Fibroblast of skin of back (primary cell): ENCODE measurements around the gene GPS2. TPM values are rescaled to one million over a fixed set of nuclear protein-coding genes. Genes with fewer than 3 reads are reported as not detected.
"Not testable (repeated sequence)": the region's sequence is repeated elsewhere in the genome, so short reads cannot be mapped to it uniquely, and the experiment has no call there.

Experiments used
- DNase-seq: peaks from one replicate; pipeline ENCODE4 v3.0.0-alpha.2; 2013
- polyA plus RNA-seq, 2 experiments: library from polyadenylated mRNA; unstranded; fragments of 120-200 nt; gene quantifications; one replicate each; pipeline ENCODE4 v1.2.1, GENCODE V29; 2013; ENCODE audit not compliant: insufficient read length in 2 of 2

Gene GPS2, protein sequence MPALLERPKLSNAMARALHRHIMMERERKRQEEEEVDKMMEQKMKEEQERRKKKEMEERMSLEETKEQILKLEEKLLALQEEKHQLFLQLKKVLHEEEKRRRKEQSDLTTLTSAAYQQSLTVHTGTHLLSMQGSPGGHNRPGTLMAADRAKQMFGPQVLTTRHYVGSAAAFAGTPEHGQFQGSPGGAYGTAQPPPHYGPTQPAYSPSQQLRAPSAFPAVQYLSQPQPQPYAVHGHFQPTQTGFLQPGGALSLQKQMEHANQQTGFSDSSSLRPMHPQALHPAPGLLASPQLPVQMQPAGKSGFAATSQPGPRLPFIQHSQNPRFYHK
- 77.4 TPM for polyA plus RNA-seq (2013, experiment 1 of 2; ENCODE audit: insufficient read length)
- 59.2 TPM for polyA plus RNA-seq (2013, experiment 2 of 2; ENCODE audit: insufficient read length)

DNA sequence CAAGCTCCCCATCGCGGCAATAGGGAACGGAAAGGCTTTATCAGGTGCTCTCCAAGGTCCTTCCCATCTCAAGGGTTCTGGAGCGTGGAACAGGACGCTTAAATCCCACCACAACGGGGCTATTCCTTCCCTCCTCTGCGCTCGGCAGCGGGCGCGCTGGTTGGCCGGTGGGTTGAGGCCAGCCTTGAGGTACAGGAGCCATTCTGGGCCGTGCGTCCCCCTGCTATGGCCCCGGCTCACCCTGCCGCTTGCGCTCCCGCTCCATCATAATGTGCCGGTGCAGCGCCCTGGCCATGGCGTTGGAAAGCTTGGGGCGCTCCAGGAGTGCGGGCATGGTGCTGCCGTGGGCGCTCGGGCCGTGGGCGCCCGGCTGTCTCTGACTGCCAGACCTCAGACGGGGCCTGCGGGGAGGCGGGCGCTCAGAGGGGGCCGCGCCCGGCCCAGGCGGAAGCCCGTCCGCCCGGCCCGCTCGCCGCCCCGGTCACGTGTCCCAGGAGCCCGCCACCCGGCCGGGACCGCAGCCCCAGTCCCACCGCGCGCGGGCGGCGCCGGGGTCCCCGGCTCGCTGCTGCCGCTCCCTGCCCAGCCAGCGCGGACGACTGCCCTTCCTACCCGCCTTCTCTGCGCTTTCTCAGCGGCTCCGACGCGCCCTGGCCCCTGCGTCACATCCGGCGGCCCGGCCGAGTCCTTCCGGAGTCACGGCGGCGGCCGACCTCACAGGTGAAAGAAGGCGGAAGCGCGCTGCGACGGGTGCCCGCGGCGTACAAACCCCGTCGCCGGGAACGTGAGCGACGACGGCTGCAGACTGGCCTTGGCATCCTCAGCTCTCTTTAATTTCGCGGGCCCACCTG, at the start of gene GPS2:
Gene GPS2 (minus strand): TSS at position 642 of the 851 bp plus-strand sequence. CDS start 308 bp downstream, at position 334.
- peak; percentile 82 for DNase-seq

DNA sequence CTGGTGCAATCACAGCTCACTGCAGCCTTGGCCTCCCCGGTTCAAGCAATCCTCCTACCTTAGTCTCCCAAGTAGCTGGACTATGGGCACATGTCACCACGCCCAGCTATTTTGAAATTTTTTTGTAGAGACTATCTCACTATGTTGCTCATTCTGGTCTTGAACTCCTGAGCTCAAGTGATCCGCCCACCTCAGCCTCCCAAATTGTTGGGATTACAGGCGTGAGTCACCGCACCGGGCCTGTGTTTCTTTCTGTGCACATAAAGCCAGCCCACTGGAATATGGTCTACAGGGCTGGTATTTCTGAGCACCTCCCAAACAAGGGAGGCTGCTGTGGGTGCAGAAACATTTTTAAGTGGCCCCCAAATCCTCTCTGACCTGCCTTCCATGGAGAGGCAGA, 48.2 kb upstream of the GPS2 start:
- DNase-seq, result peak; percentile 24

DNA sequence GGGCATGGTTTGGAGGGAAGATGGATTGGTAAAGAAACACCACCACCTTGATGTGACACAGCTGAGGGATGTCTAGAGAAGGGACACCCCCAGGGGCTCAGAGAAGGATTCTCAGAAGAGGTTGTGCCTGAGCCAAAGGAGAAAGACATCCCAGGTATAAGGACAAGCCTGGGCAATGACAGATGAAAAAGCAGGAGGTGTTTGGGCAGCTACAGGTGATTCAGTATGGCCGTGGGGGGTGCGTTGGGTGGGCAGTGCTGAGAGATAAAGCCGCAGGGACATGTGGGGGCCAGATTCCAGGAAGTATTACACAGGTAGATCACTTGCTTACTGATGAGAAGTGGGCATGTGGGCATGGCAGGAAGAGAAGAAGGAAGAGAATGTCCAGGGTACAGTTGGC, 46.7 kb upstream of the GPS2 start:
- DNase-seq, result no peak

DNA sequence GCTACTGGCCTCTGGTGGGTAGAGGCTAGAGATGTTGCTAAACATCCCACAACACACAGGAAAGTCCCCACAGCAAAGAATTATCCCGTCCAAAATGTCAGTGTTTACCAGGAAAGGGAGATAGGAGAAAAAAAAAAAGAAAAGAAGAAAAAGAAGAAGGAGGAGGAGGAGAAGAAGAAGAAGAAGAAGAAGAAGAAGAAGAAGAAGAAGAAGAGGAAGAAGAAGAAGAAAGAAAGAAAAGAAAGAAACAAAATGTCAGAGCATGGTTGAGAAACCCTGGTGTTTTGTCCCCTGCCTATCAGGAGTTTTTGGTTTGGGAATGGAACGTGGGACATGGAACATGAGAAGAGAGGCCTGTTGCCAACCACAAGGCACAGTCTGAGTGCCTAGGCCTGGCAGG, 42.2 kb upstream of the GPS2 start:
- no peak for DNase-seq

DNA sequence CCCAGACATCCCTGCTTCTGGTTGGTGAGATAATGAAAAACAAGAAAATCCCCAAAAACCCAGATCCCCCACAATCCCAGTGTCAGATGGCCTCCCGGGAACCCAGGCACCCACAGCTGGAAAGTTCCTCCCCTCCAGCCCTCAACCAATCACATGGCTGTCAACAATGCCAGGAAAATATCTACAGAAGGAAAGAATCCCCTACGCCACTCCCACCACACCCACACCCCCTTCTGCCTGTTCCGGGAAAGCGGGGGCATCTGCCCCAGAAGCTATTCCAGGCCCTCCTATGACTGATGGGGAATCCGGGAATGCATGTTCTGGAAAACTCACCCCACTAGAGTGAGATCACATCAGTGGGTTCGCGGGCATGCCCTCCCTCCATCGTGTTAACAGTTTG, 41.6 kb upstream of the GPS2 start:
- DNase-seq, result no peak

DNA sequence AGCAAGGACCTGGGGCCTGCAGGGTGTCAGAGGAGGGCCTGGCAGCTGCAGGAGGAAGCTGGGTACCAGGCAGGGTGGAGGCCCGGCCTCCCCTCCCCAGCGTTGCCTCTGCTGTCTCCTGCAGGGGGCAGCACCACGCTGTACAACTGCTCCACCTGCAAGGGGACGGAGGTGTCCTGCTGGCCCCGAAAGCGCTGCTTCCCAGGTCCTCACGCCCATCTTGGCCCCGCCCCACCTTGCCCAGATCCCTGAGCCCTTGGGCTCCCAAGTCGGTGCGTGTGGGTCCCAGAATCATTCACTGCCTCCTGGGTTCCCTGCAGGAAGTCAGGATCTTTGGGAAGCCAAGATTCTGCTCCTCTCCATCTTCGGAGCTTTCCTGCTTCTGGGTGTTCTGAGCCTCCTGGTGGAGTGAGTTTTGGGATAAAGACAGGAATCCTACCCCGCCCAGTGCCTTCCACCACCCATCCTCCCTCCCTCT, 41.0 kb upstream of the GPS2 start:
- DNase-seq, result peak; percentile 66

DNA sequence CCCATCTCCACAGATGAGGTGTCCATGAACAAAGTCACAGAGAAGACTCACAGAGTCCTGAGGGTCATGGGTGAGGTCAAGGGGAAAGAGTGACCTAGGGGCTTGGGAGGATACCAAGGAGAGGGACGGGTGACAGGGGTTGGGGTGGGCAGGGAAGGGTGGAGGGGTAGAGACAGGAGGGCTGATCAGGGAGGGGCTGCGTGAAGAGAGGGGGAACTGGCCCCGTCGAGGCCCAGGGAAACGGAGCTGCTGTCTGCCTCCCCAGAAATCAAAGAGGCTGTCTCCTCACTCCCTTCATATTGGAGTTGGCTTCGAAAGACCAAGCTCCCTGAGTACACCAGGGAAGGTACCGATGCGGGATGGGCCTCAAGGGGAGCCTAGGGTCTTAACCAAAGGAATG, 40.4 kb upstream of the GPS2 start:
- DNase-seq, result no peak

DNA sequence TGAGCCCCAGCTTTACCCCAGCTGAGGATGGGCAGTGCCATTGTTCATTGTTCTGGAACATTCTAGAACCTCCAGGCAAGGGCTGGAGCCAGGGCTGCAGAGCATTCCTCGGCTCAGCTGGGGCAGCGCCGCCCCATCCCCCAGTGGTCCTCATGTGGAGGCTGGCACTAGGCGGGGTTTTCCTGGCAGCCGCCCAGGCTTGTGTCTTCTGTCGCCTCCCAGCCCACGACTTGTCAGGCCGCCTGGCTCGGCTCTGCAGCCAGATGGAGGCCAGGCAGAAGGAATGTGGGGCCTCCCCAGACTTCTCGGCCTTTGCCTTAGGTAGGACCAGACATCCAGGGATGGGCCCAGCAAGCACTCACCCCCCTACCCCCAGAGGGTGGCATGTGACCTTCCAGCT, 39.9 kb upstream of the GPS2 start, which contains the start of gene TMEM95:
Gene TMEM95 (plus strand): TSS at position 104 of the 400 bp plus-strand sequence. CDS start 49 bp downstream, at position 153.
- peak; percentile 72 for DNase-seq

DNA sequence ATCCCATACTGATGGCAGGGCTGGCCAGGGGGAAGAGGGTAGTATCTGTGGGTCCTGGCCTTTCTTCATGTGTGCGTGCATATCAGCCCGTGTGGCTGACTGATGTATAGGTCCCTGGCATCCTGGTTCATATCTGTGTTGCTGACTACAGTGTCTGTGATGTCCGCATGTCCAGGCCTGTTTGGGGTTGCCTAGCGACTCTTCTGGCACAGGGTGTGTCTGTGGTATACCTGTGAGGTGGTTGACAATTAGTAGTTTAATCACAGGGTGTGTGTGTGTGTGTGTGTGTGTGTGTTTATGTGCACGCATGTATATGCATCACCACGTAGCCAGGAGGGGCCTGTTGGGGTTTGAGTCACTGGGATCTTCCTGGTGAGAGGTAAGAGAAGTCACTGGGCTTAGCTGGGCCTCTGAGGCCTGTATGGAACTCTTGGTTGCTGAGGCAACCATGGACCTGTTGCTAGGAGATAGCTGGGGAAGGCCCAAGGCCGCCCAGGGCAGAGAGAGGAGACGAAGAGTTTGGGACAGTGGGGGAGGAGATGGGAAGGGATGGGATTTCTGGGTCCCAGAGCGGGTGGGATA, 39.2 kb upstream of the GPS2 start:
- DNase-seq, result peak; percentile 55

DNA sequence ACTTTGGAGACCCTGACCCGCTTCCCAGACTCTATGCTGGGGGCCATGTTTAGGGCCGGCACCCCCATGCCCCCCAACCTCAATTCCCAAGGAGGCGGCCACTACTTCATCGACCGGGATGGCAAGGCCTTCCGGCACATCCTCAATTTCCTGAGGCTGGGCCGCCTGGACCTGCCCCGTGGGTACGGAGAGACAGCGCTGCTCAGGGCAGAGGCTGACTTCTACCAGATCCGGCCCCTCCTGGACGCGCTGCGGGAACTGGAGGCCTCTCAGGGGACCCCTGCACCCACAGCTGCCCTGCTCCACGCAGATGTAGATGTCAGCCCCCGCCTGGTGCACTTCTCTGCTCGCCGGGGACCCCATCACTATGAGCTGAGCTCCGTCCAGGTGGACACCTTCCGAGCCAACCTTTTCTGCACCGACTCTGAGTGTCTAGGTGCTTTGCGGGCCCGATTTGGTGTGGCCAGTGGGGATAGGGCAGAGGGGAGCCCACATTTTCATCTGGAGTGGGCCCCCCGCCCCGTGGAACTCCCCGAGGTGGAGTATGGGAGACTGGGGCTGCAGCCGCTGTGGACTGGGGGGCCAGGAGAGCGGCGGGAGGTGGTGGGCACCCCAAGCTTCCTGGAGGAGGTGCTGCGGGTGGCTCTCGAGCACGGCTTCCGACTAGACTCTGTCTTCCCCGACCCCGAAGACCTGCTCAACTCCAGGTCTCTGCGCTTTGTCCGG, 37.9 kb upstream of the GPS2 start:
- DNase-seq, result no peak

DNA sequence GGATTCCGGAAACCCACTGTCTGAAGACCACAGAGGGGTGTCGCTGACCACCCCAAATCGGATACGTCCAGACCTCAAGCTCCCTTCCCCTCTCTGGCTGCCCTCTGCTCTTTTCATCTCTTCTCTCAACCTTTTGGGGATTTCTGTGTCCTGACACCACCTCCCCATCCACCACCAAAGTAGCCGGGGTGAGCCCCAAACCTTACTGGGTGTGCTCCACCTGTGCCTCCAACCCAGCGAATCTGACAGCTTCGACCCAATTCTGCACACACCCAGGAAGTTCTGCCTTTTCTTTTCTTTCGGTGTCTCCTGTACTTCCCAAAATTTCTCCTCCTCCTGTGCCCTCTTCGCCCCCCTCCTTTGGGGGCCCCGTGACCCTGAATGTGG, 37.3 kb upstream of the GPS2 start:
- no peak for DNase-seq

DNA sequence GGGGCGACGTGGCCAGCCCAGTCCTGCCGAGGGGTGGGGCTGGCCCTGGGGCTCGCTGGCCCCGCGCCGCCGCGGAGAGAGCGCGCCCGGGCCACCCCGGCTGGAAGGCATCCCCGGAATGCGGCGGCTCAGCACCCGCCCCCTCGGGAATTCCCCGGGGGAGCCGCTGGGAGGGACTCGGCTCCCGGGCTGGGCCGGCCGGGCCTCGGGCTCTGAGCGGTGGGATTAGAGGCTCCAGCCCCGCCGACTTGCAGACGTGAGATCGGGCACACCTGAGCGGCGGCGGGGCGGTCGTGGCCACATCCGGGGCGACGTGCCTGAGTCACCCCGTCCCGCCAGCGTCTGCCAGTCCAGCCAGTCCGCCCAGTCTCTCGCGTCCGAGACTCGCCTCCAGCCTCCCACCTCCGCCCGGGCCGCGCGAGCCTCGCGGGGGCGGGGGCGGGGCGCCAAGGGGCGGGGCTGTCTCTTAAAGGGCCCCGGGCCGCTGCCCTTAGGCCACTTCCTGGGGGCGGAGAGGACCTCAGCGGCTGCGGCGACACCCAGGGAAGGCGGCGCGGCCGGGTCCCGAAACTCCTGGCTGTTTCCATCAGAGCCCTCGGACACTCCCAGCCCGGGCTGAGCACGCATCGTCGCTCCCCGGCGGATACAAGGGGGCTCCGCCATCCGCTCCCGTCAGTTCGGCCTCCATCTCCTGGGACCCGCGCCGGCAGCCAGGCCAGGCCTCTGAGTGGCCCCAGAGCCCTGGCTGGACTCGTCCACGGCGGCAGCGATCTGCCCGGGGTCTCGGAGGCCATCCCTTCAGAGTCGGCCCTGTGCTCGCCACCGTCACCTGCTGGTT, 36.7 kb upstream of the GPS2 start, which contains the start of gene KCTD11:
Gene KCTD11 (plus strand): TSS at position 498 of the 838 bp plus-strand sequence.
- DNase-seq, result peak; percentile 96

DNA sequence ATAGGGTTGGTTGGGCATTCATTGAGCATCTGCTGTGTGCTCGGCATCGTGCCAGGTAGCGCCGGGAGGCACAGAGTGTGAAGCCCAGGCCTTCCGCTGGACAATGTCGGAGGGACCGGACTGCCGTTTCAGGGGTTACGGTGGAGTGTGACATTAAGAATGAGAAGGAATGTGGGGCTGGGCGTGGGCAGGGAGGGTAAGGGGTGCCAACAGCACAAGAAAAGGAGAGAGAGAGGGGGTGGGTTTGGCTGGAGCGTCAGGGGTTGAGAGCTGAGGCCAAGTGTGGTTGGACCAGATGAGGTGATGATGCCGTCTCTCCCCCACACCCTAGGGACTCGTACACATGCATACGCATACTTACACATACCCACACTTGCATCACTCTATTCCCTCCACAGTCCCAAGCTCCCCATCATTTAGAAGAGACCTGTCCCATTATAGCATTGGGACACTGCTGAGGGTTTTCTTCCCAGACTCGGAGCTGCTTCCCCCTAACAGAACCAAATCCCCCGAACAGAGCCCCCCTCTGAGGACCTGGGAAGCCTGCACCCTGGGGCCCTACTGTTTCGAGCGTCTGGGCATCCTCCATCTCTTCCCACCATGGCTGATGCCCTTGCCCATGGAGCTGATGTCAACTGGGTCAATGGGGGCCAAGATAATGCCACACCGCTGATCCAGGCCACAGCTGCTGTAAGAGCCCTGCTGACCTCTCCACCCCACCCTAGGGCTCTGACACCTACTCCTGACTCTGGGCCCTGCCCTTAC, 33.5 kb upstream of the GPS2 start:
- DNase-seq, result peak; percentile 40

DNA sequence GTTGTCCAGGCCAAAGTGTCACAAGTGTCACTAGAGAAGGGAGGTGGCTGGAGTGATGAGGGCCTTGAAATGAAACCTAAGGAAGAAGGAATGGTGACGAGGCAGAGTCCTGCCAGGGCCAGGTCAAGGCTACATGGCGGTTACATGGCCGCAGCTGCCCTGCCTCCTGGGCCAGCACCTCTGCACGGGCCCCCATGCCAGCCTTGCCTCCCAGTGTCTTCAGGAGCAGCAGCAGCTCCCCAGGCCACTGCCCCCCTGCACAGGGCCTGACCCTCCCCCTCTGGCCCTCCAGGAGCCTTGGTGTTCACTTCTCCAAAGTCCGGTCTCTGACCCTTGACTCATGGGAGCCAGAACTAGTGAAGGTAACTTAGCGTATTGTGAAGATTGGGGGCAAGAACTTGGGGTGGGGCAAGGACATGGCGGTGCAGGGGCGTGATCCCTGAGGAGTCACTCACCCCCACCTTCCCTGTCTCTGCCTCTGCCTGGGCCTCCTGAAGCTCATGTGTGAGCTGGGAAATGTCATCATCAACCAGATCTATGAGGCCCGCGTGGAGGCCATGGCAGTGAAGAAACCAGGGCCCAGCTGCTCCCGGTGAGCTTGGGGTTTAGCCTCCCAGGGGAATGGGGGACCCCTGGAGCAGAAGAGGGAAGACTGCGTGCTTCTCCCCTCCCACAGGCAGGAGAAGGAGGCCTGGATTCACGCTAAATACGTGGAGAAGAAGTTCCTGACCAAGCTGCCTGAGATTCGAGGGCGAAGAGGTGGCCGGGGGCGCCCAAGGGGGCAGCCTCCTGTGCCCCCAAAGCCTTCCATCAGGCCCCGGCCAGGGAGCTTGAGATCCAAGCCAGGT, 32.7 kb upstream of the GPS2 start:
- no peak for DNase-seq

DNA sequence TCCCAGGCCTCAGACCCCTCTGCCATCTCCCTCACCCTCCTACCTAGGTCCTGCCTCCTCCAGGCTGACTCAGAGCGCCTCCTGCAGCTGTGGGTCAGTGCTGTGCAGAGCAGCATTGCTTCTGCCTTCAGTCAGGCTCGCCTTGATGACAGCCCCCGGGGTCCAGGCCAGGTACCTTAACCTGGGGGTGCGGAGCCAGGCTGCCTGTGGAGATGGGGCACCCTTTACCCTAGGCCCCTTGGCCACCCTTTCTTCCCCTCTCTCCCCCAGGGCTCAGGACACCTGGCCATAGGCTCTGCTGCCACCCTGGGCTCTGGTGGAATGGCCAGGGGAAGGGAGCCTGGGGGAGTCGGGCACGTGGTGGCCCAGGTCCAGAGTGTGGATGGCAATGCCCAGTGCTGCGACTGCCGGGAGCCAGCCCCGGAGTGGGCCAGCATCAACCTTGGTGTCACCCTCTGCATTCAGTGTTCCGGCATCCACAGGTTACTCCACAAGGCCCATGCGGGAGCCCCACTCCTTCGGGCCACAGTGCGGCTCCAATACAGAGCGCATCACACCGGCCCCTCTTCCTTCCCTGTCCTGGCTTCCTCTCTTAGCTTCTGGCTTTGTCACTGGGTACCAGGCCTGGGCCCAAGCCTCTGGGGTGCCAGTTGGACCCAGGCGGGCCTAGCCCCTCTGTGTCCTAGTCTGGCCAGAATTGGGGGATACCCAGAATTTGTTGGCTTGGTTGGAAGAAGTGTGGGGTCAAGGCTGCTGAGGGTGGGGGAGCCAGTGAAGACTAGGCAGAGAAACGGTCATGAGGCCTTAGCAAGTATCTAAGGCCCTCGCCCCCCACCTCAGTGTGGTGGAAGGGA, 31.8 kb upstream of the GPS2 start:
- no peak for DNase-seq

DNA sequence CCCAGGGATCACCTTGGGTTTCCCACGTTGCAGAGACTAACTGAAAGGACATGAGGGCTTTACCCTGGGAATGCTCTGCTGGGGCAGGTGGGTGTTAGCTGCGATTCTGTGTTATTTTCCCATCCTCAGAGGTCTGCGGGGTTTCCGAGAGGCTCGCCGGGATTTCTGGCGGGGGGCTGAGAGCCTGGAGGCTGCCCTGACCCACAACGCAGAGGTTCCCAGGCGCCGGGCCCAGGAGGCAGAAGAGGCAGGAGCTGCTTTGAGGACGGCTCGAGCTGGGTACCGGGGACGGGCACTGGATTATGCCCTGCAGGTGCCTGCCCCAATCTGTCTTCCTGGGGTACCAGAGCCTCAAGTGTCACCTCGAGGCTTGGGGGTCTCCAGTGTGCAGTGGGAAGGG, 28.1 kb upstream of the GPS2 start:
- DNase-seq, result no peak

DNA sequence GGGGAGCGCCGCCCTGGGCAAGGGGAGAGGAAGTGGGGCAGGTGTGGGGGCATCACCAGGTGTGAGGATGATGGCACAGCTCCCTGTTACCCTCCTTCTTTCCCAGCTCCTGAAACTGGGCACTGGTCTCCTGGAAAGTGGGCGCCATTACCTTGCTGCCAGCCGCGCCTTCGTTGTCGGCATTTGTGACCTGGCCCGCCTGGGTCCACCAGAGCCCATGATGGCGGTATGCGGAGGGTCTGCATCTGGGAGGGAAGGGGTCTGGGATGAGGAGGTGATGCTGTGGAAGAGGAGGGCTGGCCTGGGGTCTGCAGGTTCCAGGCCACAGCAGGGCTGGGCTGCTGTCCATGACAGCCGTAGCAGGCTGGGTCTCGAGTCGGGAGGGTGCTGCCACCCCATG, 26.7 kb upstream of the GPS2 start:
- DNase-seq, result no peak

DNA sequence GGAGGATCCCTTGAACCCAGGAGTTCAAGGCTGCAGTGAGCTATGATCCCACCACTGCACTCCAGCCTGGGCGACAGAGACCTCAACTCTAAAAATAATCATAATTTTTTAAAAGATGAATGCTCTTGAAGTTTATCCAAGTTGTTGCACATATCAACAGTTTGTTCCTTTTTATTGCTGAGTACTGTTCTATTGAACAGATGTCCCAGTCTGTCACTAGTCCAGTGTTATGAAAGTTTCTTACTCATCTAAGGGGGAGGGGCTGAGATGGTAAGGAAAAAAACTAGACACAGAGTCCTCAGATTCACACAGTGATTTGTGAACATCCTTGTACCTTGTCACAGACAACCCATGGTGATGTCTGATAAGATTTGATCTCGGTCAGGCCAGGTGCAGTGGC, 25.0 kb upstream of the GPS2 start:
- no peak for DNase-seq

DNA sequence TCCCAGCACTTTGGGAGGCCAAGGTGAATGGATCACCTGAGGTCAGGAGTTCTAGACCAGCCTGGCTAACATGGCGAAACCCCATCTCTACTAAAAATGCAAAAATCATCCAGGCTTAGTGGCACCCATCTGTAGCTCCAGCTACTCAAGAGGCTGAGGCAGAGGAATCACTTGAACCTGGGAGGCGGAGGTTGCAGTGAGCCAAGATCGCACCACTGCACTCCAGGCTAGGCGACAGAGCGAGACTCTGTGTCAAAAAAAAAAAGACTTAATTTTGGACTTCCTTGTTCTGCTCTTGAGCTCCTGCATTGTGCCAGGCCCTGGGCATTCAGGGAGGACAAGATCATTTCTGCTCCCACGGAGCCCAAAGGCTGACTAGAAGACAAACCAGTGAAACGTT, 22.4 kb upstream of the GPS2 start:
- not testable (repeated sequence) for DNase-seq
